Measurements from ENCODE around the gene SLC35F1. TPM values are rescaled to one million over a fixed set of nuclear protein-coding genes. Genes with fewer than 3 reads are reported as not detected.

Gene SLC35F1
- total RNA-seq, 1 experiment from 2014 or later, result 4.3 TPM

GRCh38 chr6:118135371-118135770 is 228.3 kb downstream of the SLC35F1 start:
- Histone ChIP-seq H4K91ac (ENCODE audit: insufficient read length, low read depth, low read length) (no peak overlapping the region), H4K20me1 (ENCODE audit: control insufficient read depth, insufficient read depth, insufficient read length) (no peaks in the 10 kb centered on the region), H3K23me2 (ENCODE audit: insufficient read length, low read depth, low read length, poor library complexity, severe bottlenecking) (no peaks in the 10 kb centered on the region), H3K4ac (ENCODE audit: low read depth, low read length) (no peak overlapping the region), H3K4me2 (ENCODE audit: insufficient read depth, insufficient read length, low read length) (no peak overlapping the region), H3K14ac (ENCODE audit: insufficient read depth, low read length) (no peak overlapping the region), H3T11ph (ENCODE audit: low read length) (no peak overlapping the region), H4K5ac (ENCODE audit: insufficient read length, low read depth, low read length) (no peak overlapping the region), H3K27ac (ENCODE audit: insufficient read length, low read depth, low read length) (no peak overlapping the region), H3K4me1 (ENCODE audit: insufficient read depth, low read length) (no peaks in the 10 kb centered on the region), H3K27me3 (ENCODE audit: insufficient read depth, low read length) (no peaks in the 10 kb centered on the region), H2BK120ac (ENCODE audit: low read depth, low read length, poor library complexity, severe bottlenecking) (no peak overlapping the region), H2BK15ac (ENCODE audit: low read depth, low read length) (no peak overlapping the region), H2AFZ (ENCODE audit: low read length) (no peak overlapping the region), H3K23ac (ENCODE audit: insufficient read length, low read depth, low read length) (no peak overlapping the region), H2BK5ac (ENCODE audit: insufficient read length, low read length) (no peak overlapping the region), H3K79me2 (ENCODE audit: insufficient read depth, low read length) (no peaks in the 10 kb centered on the region), H2BK12ac (ENCODE audit: insufficient read length, low read depth, low read length) (no peak overlapping the region), H3K18ac (ENCODE audit: insufficient read length, low read depth, low read length) (no peak overlapping the region), H2BK20ac (ENCODE audit: low read depth, low read length, poor library complexity, severe bottlenecking) (no peak overlapping the region), H2AK5ac (ENCODE audit: insufficient read length, low read length) (no peak overlapping the region), H3K9ac (ENCODE audit: extremely low read depth, insufficient read length, low read length) (no peak overlapping the region), H4K8ac (replicated peaks; ENCODE audit: insufficient read length, low read depth, low read length) (no peak overlapping the region), H3K79me1 (ENCODE audit: insufficient read depth, low read depth, low read length, poor library complexity, severe bottlenecking) (no peaks in the 10 kb centered on the region), H3K56ac (ENCODE audit: insufficient read length, low read depth, low read length) (no peak overlapping the region), H3K9me3 (ENCODE audit: control insufficient read depth, low read depth, low read length) (no peaks in the 10 kb centered on the region)
- H3K27me3 Mint-ChIP-seq (ENCODE audit: low read depth), result no peaks in the 10 kb centered on the region
- no peak overlapping the region for H3K27ac Mint-ChIP-seq
- DNase-seq, result no peak
- H3K4me1 Mint-ChIP-seq, result no peaks in the 10 kb centered on the region
- no peaks in the 10 kb centered on the region for H3K9me3 Mint-ChIP-seq
- no peaks in the 10 kb centered on the region for H3K36me3 Mint-ChIP-seq (ENCODE audit: insufficient read depth in 1 of 3, low read depth in 3 of 3)
- TF ChIP-seq CTCF (conservative IDR thresholded peaks at IDR 0.05), result no peak
- no peak overlapping the region for H3K4me3 Mint-ChIP-seq
- no CpG with 5 or more reads among the region's 2 CpGs for WGBS (ENCODE audit: extremely low coverage, insufficient read length, low lambda C conversion rate)
